Breast epithelium (tissue), 4 donors: Measurements from ENCODE around the gene TP53BP2. TPM values are rescaled to one million over a fixed set of nuclear protein-coding genes. Genes with fewer than 3 reads are reported as not detected.
A peak's percentile ranks its signal among the peaks of the same experiment; 100 is the strongest.
"Not testable (repeated sequence)": the region's sequence is repeated elsewhere in the genome, so short reads cannot be mapped to it uniquely, and the experiment has no call there.

Experiments
- DNase-seq, 2 donors: peaks; one replicate each; pipeline ENCODE4 v3.0.0-alpha.2; 2019; ENCODE audit warnings: low spot score in 2 of 2
- H3K27ac ChIP-seq, 2 donors: fragments of 200-600 bp; sonication (generic) in 1 of 2; one replicate each; pipeline ENCODE4 v1.5.1; 2016 to 2019; ENCODE audit warnings: mild to moderate bottlenecking in 1 of 2
- H3K27me3 ChIP-seq, 2 donors: fragments of 200-600 bp; sonication (generic) in 1 of 2; one replicate each; pipeline versions ENCODE4 v1.5.1 to v1.6.0; 2017 to 2019; ENCODE audit warnings: control low read depth in 1 of 2, mild to moderate bottlenecking in 1 of 2
- H3K36me3 ChIP-seq: fragments of 200-600 bp; one replicate; pipeline ENCODE4 v1.5.1; 2019
- H3K4me1 ChIP-seq, 2 donors: fragments of 200-600 bp; sonication (generic); one replicate each; pipeline ENCODE4 v1.5.1; 2016 to 2019; ENCODE audit warnings: control low read depth in 1 of 2
- H3K4me3 ChIP-seq, 3 donors: fragments of 200-600 bp; sonication (generic); 1 replicate in 2 of 3; 2 replicates in 1 of 3; pipeline ENCODE4 v1.5.1; 2016 to 2019; ENCODE audit warnings: mild to moderate bottlenecking in 3 of 3, moderate library complexity in 2 of 3
- H3K9me3 ChIP-seq, 2 donors: fragments of 200-600 bp; sonication (generic) in 1 of 2; one replicate each; pipeline ENCODE4 v1.5.1; 2016 to 2019; ENCODE audit warnings: control low read depth in 1 of 2
- POLR2A ChIP-seq: fragments of 450-650 bp; IDR thresholded peaks from one replicate; pipeline ENCODE4 v1.6.1; 2016; ENCODE audit warnings: antibody characterized with exemption, mild to moderate bottlenecking, moderate library complexity
- POLR2AphosphoS5 ChIP-seq, 3 donors: sonication (generic); formaldehyde crosslinking; IDR thresholded peaks; one replicate each; pipeline ENCODE4 v1.6.1; 2017; ENCODE audit warnings: antibody characterized with exemption in 3 of 3
- intact Hi-C: fragments of 100-400 bp; cut with DNase I; formaldehyde crosslinking; loops from one replicate; pipeline ENCODE4 v1.15.1; 2023; ENCODE audit warnings: low total_unique reads
- total RNA-seq, 3 donors: library from RNA; depleted of rRNA; stranded (reverse); fragments of >200 nt; gene quantifications; one replicate each; pipeline ENCODE4 v1.1.0, GENCODE V29; 2016
- TF ChIP-seq, protein P1 (sequence below), 3 donors: fragments of 450-650 bp; IDR thresholded peaks; one replicate each; pipeline ENCODE4 v1.5.1; 2016 to 2017; ENCODE audit warnings: antibody characterized with exemption in 3 of 3, mild to moderate bottlenecking in 3 of 3, moderate library complexity in 3 of 3

The TP53BP2 gene
- total RNA-seq, 3 donors from 2014 or later = 31.4 to 46.8 (median 38.0) TPM

DNA sequence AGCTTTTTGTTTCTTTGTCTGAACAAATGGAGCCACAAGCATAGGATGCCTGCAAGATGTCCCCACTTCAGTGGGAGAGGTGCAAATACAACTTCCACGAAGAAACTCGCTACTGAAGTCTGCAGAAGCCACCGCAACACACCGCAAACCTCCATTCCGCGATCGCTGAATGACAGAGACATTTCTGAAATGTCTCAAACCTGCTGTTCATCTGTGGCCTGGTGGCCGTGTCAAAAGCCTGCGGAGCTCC is 1.0 kb downstream of the TP53BP2 start:
- Histone ChIP-seq H3K27ac (peak overlapping the region; percentile 96 to 100), H3K36me3 (no peaks in the 10 kb centered on the region), H3K9me3 (no peaks in the 10 kb centered on the region), H3K27me3 (no peaks in the 10 kb centered on the region), H3K4me1 (peaks cover 0 to 6% of the 10 kb centered on the region in 2 donors), H3K4me3 (peak overlapping the region; percentile 85 to 90 (median 87))
- TF ChIP-seq POLR2AphosphoS5 (IDR thresholded peaks at IDR 0.05) (no peak), POLR2A (no peak)
- TF ChIP-seq, protein P1, sequence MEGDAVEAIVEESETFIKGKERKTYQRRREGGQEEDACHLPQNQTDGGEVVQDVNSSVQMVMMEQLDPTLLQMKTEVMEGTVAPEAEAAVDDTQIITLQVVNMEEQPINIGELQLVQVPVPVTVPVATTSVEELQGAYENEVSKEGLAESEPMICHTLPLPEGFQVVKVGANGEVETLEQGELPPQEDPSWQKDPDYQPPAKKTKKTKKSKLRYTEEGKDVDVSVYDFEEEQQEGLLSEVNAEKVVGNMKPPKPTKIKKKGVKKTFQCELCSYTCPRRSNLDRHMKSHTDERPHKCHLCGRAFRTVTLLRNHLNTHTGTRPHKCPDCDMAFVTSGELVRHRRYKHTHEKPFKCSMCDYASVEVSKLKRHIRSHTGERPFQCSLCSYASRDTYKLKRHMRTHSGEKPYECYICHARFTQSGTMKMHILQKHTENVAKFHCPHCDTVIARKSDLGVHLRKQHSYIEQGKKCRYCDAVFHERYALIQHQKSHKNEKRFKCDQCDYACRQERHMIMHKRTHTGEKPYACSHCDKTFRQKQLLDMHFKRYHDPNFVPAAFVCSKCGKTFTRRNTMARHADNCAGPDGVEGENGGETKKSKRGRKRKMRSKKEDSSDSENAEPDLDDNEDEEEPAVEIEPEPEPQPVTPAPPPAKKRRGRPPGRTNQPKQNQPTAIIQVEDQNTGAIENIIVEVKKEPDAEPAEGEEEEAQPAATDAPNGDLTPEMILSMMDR (IDR thresholded peaks at IDR 0.05) = peak in 1 of 3 donors; percentile 9
- DNase-seq = no peak
- intact Hi-C loops = no loop called here

DNA sequence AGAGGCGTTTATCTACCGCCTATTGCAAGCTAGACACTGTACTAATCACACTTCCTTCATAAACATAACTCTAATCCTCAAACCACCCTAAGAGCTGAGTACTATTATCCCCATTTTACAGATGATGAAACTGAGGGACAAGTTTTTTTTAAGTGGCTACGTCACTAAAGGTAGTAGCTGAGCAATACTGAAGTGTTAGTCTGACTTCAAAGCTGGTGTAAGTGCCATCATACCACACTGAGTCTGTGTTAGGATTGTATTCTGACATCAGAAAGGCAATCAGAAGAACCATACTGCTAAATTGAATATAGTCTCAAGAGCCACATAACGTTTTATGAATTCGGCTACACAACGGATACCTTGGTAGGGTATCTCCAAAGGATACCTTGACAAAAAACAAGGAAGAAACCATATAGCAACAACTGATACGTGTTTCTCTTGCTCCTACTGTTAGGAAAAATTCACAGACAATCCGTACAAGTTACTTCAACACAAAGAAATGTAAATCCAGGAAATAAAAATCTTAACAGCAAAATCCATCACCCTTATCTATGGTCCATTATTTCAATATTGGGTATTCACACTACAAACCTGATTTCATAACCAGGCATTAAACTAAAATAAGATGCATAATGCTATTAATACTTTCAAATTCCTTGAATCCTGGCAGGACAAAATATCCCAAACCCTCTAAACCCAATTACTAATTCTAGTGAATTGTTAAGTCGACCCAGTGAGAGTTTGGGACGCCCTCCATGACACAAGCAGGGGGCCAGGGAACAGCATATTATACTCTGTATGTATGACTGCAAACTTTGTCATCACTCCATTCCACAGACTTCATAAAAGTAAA is 1.6 kb downstream of the TP53BP2 start:
- intact Hi-C loops = no loop called here
- peak overlapping the region; percentile 85 to 90 (median 87) for H3K4me3 ChIP-seq
- H3K27me3 ChIP-seq = no peaks in the 10 kb centered on the region
- H3K4me1 ChIP-seq = peaks cover 0 to 6% of the 10 kb centered on the region in 2 donors
- no peaks in the 10 kb centered on the region for H3K9me3 ChIP-seq
- H3K27ac ChIP-seq = peak overlapping the region; percentile 96 to 100
- DNase-seq = no peak
- TF ChIP-seq, protein P1 (IDR thresholded peaks at IDR 0.05) = no peak
- TF ChIP-seq POLR2AphosphoS5 (IDR thresholded peaks at IDR 0.05) (no peak), POLR2A (no peak)
- no peaks in the 10 kb centered on the region for H3K36me3 ChIP-seq

DNA sequence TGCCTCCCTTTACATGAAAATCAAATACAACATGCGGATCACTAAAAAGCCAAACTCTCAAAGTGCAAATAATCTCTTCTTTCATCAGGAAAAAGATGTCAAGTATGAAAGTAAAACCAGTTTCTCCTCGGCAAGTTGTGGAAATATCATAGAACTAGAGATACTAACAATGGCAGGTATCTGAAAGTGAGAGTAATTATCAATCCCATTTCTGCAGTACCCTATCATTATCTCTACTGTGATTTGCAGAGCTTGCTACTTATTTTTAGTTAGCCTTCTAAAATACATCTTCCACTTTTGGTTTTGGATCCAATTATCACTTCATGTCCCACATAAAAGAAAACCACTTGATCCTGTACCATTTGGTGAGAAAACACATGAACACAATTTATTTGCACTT is 3.0 kb downstream of the TP53BP2 start:
- no peak overlapping the region for H3K4me3 ChIP-seq
- no peak overlapping the region for H3K27ac ChIP-seq
- no peak for TF ChIP-seq POLR2AphosphoS5 (IDR thresholded peaks at IDR 0.05)
- no peak for TF ChIP-seq POLR2A
- TF ChIP-seq, protein P1 (IDR thresholded peaks at IDR 0.05) = no peak
- no peaks in the 10 kb centered on the region for H3K9me3 ChIP-seq
- peaks cover 0 to 6% of the 10 kb centered on the region in 2 donors for H3K4me1 ChIP-seq
- H3K27me3 ChIP-seq = no peaks in the 10 kb centered on the region
- intact Hi-C loops = no loop called here
- no peaks in the 10 kb centered on the region for H3K36me3 ChIP-seq
- DNase-seq = no peak

DNA sequence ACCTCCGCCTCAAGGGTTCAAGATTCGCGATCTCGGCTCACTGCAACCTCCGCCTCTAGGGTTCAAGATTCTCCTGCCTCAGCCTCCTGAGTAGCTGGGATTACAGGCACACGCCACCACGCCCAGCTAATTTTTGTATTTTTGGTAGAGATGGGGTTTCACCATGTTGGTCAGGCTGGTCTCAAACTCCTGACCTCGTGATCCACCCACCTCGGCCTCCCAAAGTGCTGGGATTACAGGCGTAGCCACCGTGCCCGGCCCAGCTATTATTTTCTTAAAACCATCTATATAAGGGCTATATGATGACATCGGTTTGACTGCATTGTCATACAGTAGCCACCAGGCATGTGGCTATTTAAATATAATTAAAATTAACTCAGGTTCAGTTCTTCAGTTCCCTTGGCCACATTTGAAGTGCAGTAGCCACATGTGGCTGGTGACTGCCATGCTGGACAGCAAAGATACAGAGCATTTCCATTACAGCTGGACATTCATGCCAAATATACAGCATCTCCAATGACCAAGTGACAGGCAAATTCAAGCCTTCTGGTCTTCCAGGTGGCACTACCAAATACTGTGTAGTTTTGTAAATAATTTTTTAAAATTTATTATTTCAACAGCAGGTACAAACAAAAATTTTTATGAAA is 3.6 kb downstream of the TP53BP2 start:
- H3K27me3 ChIP-seq, H3K36me3 ChIP-seq, H3K4me1 ChIP-seq, H3K4me3 ChIP-seq, H3K9me3 ChIP-seq, H3K27ac ChIP-seq, DNase-seq, intact Hi-C loops: not testable (repeated sequence)

DNA sequence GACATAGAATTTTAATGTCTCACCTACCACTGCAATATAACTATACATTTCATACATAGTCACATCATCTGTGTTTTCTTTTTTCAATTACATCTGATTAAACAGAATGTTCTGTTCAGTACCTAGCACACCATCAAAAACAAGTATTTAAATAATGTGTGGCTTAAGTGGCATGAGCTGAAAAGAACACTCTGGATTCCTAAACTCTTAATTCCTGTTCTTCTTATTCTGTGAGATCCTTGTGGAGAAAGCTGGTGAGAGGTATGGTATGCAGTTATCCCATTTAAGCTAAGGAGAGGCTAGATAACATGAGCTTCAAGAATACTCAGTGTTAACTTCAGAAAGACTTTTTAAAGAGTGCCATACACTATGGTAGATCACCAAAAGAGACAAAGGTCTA is 5.5 kb downstream of the TP53BP2 start:
- no peak for DNase-seq
- H3K4me3 ChIP-seq = no peak overlapping the region
- no peak overlapping the region for H3K27ac ChIP-seq
- H3K36me3 ChIP-seq = no peaks in the 10 kb centered on the region
- H3K4me1 ChIP-seq = peaks cover 0 to 10% of the 10 kb centered on the region in 2 donors
- no peaks in the 10 kb centered on the region for H3K27me3 ChIP-seq
- TF ChIP-seq, protein P1 (IDR thresholded peaks at IDR 0.05) = no peak
- TF ChIP-seq POLR2AphosphoS5 (IDR thresholded peaks at IDR 0.05) (no peak), POLR2A (no peak)
- intact Hi-C loops = no loop called here
- no peaks in the 10 kb centered on the region for H3K9me3 ChIP-seq
